ENCODE results near the gene VWA5B1. TPM values are rescaled to one million over a fixed set of nuclear protein-coding genes. Genes with fewer than 3 reads are reported as not detected.

The VWA5B1 gene
- total RNA-seq, 3 donors from 2014 or later = 0.29 TPM; not detected in 2

- no peak for DNase-seq (ENCODE audit: low spot score in 2 of 2)
- H3K9me3 ChIP-seq = no peaks in the 10 kb centered on the region
- intact Hi-C loops (cut with DNase I; ENCODE audit: low total_unique reads) = no loop called here
- peaks cover 0 to 41% of the 10 kb centered on the region in 2 donors for H3K27me3 ChIP-seq
- no peaks in the 10 kb centered on the region for H3K36me3 ChIP-seq
- TF ChIP-seq POLR2AphosphoS5 (IDR thresholded peaks at IDR 0.05) (no peak), POLR2A (IDR thresholded peaks at IDR 0.05) (no peak), CTCF (IDR thresholded peaks at IDR 0.05) (no peak)
- H3K4me1 ChIP-seq = peaks cover 0 to 15% of the 10 kb centered on the region in 2 donors
- H3K4me3 ChIP-seq = no peak overlapping the region
- no peak overlapping the region for H3K27ac ChIP-seq
These were observed 78.3 kb downstream of the VWA5B1 start for GRCh38 chr1:20368866-20369470.

GRCh38 chr1:20370698-20371097, 80.0 kb downstream of the VWA5B1 start:
- H3K4me3 ChIP-seq = no peak overlapping the region
- no peak for DNase-seq (ENCODE audit: low spot score in 2 of 2)
- H3K36me3 ChIP-seq = no peaks in the 10 kb centered on the region
- no peak overlapping the region for H3K27ac ChIP-seq
- H3K9me3 ChIP-seq = no peaks in the 10 kb centered on the region
- H3K27me3 ChIP-seq = peaks cover 0 to 24% of the 10 kb centered on the region in 2 donors
- intact Hi-C loops (cut with DNase I; ENCODE audit: low total_unique reads) = loop anchor here (10.0 kb wide), 1 partner anchor 124 kb away; no protein-coding TSS in a partner anchor
- peaks cover 0 to 15% of the 10 kb centered on the region in 2 donors for H3K4me1 ChIP-seq
- no peak for TF ChIP-seq POLR2A (IDR thresholded peaks at IDR 0.05)
- no peak for TF ChIP-seq POLR2AphosphoS5 (IDR thresholded peaks at IDR 0.05)

DNA sequence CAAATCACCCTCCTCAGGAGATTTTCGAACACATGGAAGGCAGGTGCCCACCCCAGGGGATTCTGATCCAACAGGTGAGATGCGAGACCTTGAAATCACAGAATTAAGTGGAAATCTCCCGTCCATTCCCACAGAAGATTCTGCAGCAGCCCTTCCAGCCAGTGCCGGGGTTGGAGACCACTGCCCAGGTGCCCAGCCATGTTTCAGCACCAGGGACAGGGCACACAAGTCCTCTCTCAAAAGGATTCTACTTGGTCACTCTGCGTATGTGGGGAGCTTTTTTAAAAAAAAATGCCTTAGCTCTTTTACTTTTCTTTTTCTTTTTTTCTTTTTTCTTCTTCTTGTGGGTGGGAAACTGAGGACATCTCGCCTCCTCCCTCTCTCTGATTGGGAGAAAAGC, 80.7 kb downstream of the VWA5B1 start:
- Histone ChIP-seq H3K9me3 (no peaks in the 10 kb centered on the region), H3K4me3 (no peak overlapping the region), H3K27me3 (peaks cover 0 to 17% of the 10 kb centered on the region in 2 donors), H3K36me3 (no peaks in the 10 kb centered on the region), H3K4me1 (peaks cover 0 to 12% of the 10 kb centered on the region in 2 donors), H3K27ac (no peak overlapping the region)
- TF ChIP-seq POLR2AphosphoS5 (IDR thresholded peaks at IDR 0.05) (no peak), CTCF (IDR thresholded peaks at IDR 0.05) (no peak), POLR2A (IDR thresholded peaks at IDR 0.05) (no peak)
- intact Hi-C loops (cut with DNase I; ENCODE audit: low total_unique reads) = loop anchor here (10.0 kb wide), 1 partner anchor 123 kb away; no protein-coding TSS in a partner anchor
- no peak for DNase-seq (ENCODE audit: low spot score in 2 of 2)

GRCh38 chr1:20371883-20372282, 81.2 kb downstream of the VWA5B1 start:
- intact Hi-C loops (cut with DNase I; ENCODE audit: low total_unique reads) = loop anchor here (10.0 kb wide), 1 partner anchor 123 kb away; no protein-coding TSS in a partner anchor
- Histone ChIP-seq H3K27ac (no peak overlapping the region), H3K27me3 (peaks cover 0 to 12% of the 10 kb centered on the region in 2 donors), H3K4me3 (no peak overlapping the region), H3K9me3 (no peaks in the 10 kb centered on the region), H3K36me3 (no peaks in the 10 kb centered on the region), H3K4me1 (peaks cover 0 to 7% of the 10 kb centered on the region in 2 donors)
- DNase-seq (ENCODE audit: low spot score in 2 of 2) = no peak
- TF ChIP-seq POLR2AphosphoS5 (IDR thresholded peaks at IDR 0.05) (no peak), POLR2A (IDR thresholded peaks at IDR 0.05) (no peak), CTCF (IDR thresholded peaks at IDR 0.05) (no peak)

DNA sequence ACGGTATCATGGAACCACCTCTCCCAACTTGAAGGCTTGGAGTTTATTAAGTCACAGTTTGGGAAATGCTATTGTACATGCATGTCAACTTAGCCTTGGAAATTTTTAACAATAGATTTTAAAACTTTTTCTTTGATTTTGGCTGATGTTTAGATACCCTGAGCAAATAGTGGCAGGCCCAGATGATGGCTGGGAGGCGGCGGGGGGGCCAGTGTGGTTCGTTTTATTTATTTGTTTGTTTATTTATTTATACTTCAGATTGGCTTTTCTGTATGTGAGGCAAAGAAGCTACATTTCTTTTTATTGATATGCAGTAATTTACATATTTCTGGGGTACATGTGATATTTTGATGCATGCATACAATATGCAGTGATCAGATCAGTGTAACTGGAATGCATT, 82.0 kb downstream of the VWA5B1 start:
- intact Hi-C loops (cut with DNase I; ENCODE audit: low total_unique reads) = loop anchor here (10.0 kb wide), 1 partner anchor 122 kb away; no protein-coding TSS in a partner anchor
- TF ChIP-seq CTCF (IDR thresholded peaks at IDR 0.05) = no peak
- no peak for TF ChIP-seq POLR2AphosphoS5 (IDR thresholded peaks at IDR 0.05)
- no peak for TF ChIP-seq POLR2A (IDR thresholded peaks at IDR 0.05)
- Histone ChIP-seq H3K9me3 (no peaks in the 10 kb centered on the region), H3K27me3 (peaks cover 0 to 4% of the 10 kb centered on the region in 2 donors), H3K4me3 (no peak overlapping the region), H3K36me3 (no peaks in the 10 kb centered on the region), H3K27ac (no peak overlapping the region), H3K4me1 (no peaks in the 10 kb centered on the region)
- no peak for DNase-seq (ENCODE audit: low spot score in 2 of 2)

All from breast epithelium (tissue), 4 donors.